Measurements from ENCODE around the gene ARGLU1. TPM values are rescaled to one million over a fixed set of nuclear protein-coding genes. Genes with fewer than 3 reads are reported as not detected.

The ARGLU1 gene
- total RNA-seq, 1 donor from 2014 or later = 56.9 TPM

- Mint-ChIP-seq H3K4me3 (ENCODE audit: unreplicated experiment) (no peak overlapping the region), H3K27me3 (ENCODE audit: low read depth, unreplicated experiment) (peaks cover 5% of the 10 kb centered on the region), H3K4me1 (ENCODE audit: low read depth, unreplicated experiment) (peaks cover 4% of the 10 kb centered on the region), H3K27ac (ENCODE audit: unreplicated experiment) (no peak overlapping the region), H3K9me3 (ENCODE audit: unreplicated experiment) (peaks cover 6% of the 10 kb centered on the region), H3K36me3 (ENCODE audit: low read depth, unreplicated experiment) (no peaks in the 10 kb centered on the region)
- FAIRE-seq = no peak
- no peaks in the 10 kb centered on the region for H3K79me2 ChIP-seq (ENCODE audit: insufficient read depth, low read length)
- no peaks in the 10 kb centered on the region for H3K36me3 ChIP-seq (ENCODE audit: insufficient read depth, low read length)
- no peak overlapping the region for H3K4me2 ChIP-seq (ENCODE audit: low read length)
- no peak for DNase-seq (ENCODE audit: low read depth)
- no peak overlapping the region for H2AFZ ChIP-seq (ENCODE audit: low read depth, low read length)
- H3K4me3 ChIP-seq (ENCODE audit: insufficient read depth, low read depth, low read length) = no peak overlapping the region
- no peaks in the 10 kb centered on the region for H3K9me3 ChIP-seq (ENCODE audit: insufficient read depth, low read depth, low read length)
- no peak overlapping the region for H3K9ac ChIP-seq (ENCODE audit: low read length)
- H3K4me1 ChIP-seq (ENCODE audit: insufficient read depth, low read length) = peaks cover 1% of the 10 kb centered on the region
- no peaks in the 10 kb centered on the region for H4K20me1 ChIP-seq (ENCODE audit: insufficient read depth, low read length)
- no peaks in the 10 kb centered on the region for H3K27me3 ChIP-seq (ENCODE audit: insufficient read depth, low read length)
- TF ChIP-seq EZH2 (IDR thresholded peaks at IDR 0.05; ENCODE audit: insufficient read depth, low read length) (no peak), CTCF (IDR thresholded peaks at IDR 0.05; ENCODE audit: insufficient read depth, low read depth, low read length) (no peak)
- no peak overlapping the region for H3K27ac ChIP-seq (ENCODE audit: low read depth, low read length)
Measured at GRCh38 chr13:106594980-106595379, 27.0 kb upstream of the ARGLU1 start.

DNA sequence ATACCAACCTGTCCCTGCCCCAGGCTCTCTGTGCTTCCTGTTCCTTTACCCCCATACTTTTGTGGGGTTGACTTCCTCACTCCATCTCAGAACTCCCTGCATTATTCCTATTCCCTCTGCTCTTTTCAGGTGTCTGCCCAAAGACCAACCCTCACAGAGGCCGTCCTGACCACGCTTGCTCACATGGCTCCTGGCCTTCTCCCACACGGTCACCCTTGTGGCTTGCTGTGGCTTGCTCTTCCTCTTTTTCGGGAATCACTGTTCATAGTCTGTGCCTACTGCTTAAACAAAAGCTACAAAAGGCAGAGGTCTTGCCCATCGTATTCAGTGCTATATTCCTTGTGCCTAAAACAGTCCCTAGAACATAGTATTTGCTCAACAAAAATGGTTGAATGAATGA lies 25.2 kb upstream of the ARGLU1 start:
- Histone ChIP-seq H4K20me1 (ENCODE audit: insufficient read depth, low read length) (no peaks in the 10 kb centered on the region), H3K4me1 (ENCODE audit: insufficient read depth, low read length) (no peaks in the 10 kb centered on the region), H3K79me2 (ENCODE audit: insufficient read depth, low read length) (no peaks in the 10 kb centered on the region), H3K4me2 (ENCODE audit: low read length) (no peak overlapping the region), H3K36me3 (ENCODE audit: insufficient read depth, low read length) (no peaks in the 10 kb centered on the region), H3K9ac (ENCODE audit: low read length) (no peak overlapping the region), H3K27ac (ENCODE audit: low read depth, low read length) (no peak overlapping the region), H2AFZ (ENCODE audit: low read depth, low read length) (no peak overlapping the region), H3K9me3 (ENCODE audit: insufficient read depth, low read depth, low read length) (no peaks in the 10 kb centered on the region), H3K27me3 (ENCODE audit: insufficient read depth, low read length) (no peaks in the 10 kb centered on the region), H3K4me3 (ENCODE audit: insufficient read depth, low read depth, low read length) (no peak overlapping the region)
- peaks cover 6% of the 10 kb centered on the region for H3K9me3 Mint-ChIP-seq (ENCODE audit: unreplicated experiment)
- DNase-seq (ENCODE audit: low read depth) (no peak), FAIRE-seq (no peak)
- TF ChIP-seq EZH2 (IDR thresholded peaks at IDR 0.05; ENCODE audit: insufficient read depth, low read length) (no peak), CTCF (IDR thresholded peaks at IDR 0.05; ENCODE audit: insufficient read depth, low read depth, low read length) (no peak)
- no peak overlapping the region for H3K27ac Mint-ChIP-seq (ENCODE audit: unreplicated experiment)
- H3K36me3 Mint-ChIP-seq (ENCODE audit: low read depth, unreplicated experiment) = no peaks in the 10 kb centered on the region
- peaks cover 2% of the 10 kb centered on the region for H3K4me1 Mint-ChIP-seq (ENCODE audit: low read depth, unreplicated experiment)
- H3K4me3 Mint-ChIP-seq (ENCODE audit: unreplicated experiment) = no peak overlapping the region
- peaks cover 5% of the 10 kb centered on the region for H3K27me3 Mint-ChIP-seq (ENCODE audit: low read depth, unreplicated experiment)

- Mint-ChIP-seq H3K27ac (ENCODE audit: unreplicated experiment) (no peak overlapping the region), H3K4me1 (ENCODE audit: low read depth, unreplicated experiment) (peaks cover 2% of the 10 kb centered on the region)
- TF ChIP-seq EZH2 (IDR thresholded peaks at IDR 0.05; ENCODE audit: insufficient read depth, low read length) (no peak), CTCF (IDR thresholded peaks at IDR 0.05; ENCODE audit: insufficient read depth, low read depth, low read length) (no peak)
Measured at GRCh38 chr13:106591299-106591698, 23.4 kb upstream of the ARGLU1 start.

More at GRCh38 chr13:106591299-106591698, 23.4 kb upstream of the ARGLU1 start:
- H3K4me1 ChIP-seq (ENCODE audit: insufficient read depth, low read length) = no peaks in the 10 kb centered on the region
- H3K36me3 ChIP-seq (ENCODE audit: insufficient read depth, low read length) = no peaks in the 10 kb centered on the region
- no peaks in the 10 kb centered on the region for H3K36me3 Mint-ChIP-seq (ENCODE audit: low read depth, unreplicated experiment)
- H3K4me2 ChIP-seq (ENCODE audit: low read length) = no peak overlapping the region
- no peaks in the 10 kb centered on the region for H3K79me2 ChIP-seq (ENCODE audit: insufficient read depth, low read length)
- H3K4me3 Mint-ChIP-seq (ENCODE audit: unreplicated experiment) = no peak overlapping the region
- H3K9me3 Mint-ChIP-seq (ENCODE audit: unreplicated experiment) = peaks cover 7% of the 10 kb centered on the region
- no peaks in the 10 kb centered on the region for H4K20me1 ChIP-seq (ENCODE audit: insufficient read depth, low read length)
- H3K27ac ChIP-seq (ENCODE audit: low read depth, low read length) = no peak overlapping the region
- H3K27me3 Mint-ChIP-seq (ENCODE audit: low read depth, unreplicated experiment) = peaks cover 5% of the 10 kb centered on the region
- no peak overlapping the region for H3K9ac ChIP-seq (ENCODE audit: low read length)
- FAIRE-seq = no peak
- H3K9me3 ChIP-seq (ENCODE audit: insufficient read depth, low read depth, low read length) = no peaks in the 10 kb centered on the region
- no peak overlapping the region for H2AFZ ChIP-seq (ENCODE audit: low read depth, low read length)
- no peak overlapping the region for H3K4me3 ChIP-seq (ENCODE audit: insufficient read depth, low read depth, low read length)
- DNase-seq (ENCODE audit: low read depth) = no peak
- H3K27me3 ChIP-seq (ENCODE audit: insufficient read depth, low read length) = no peaks in the 10 kb centered on the region
